Fibroblast of skin of abdomen (primary cell): ENCODE results near the gene PLCH2.
"Not testable (repeated sequence)": the region's sequence is repeated elsewhere in the genome, so short reads cannot be mapped to it uniquely, and the experiment has no call there.

Experiments
- DNase-seq: peaks from one replicate; pipeline ENCODE4 v3.0.0-alpha.2; 2013

Gene PLCH2

DNA sequence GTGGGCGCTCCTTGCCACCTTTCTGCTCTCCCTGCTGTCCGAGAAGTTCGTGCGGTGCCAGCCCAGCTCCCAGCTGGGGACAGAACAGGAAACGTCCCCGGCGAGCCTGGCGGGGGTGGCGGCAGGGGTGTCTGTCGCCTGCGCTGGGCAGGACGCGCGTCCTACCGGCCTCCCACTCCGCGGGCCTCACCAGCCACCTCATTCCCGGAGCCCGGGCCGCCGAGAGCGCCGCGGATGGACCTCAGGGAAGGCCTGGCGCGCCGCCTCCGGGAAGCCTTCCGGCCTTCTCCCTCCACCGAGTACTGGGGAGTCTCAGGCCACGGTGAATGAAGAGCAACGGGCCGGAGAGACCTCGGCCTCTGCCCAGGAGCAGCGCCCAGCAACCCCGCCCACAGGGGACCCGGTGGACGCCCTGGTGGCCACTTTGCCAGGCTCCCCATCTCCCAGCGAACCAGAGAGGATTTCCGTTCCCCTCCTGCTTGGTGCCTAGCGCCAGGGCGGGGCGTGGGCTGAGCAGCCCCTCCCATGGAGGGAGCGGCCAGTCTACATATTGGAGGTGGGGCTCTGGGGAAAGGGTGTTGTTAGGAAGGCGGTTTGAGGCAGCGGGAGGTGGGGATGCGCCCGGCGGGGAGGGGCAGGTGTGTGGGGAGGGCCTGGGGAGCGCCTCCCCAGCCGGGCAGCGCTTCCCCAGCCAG lies 70.6 kb downstream of the PLCH2 start:
- peak; percentile 49 for DNase-seq

DNA sequence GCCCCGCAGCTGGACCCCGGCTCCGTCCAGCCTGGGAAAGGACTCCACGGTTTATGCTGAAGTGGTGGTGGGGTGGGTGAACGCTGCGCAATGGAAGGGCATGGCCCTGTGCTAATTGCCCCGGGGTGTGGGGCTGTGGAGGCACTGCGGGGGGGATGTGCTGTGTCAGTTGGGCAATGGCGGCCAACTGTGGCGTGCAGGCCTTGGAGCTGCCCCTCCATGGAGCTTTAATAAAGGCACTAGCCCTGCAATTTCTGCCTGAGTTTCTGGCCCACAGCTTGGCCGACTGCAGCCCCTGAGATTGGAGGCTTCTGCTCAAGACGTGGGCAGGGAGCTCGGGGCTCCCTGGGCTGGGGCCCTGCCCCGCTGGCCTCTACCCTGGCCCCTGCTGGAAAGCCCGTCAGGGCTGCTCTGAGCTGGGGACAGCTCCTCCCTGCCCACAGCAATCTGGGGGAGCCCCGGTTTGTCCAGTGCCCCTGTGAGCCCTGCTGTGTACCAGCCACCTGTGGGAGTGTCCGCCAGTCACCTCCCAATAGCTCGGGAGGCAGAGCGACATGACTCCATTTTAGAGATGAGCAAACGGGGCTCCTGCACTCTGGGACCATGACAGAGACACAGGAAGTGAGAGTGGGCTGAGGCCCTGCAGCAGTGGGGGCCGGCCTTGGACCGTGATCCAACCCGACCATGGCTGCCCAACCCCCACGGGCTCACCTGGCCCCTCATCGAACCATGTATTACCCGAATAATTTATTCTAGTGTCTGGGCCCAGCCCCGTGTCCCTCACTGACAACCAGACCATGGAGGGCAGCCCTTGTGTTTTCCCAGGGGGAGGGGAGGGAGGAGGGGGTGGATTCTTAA lies 71.3 kb downstream of the PLCH2 start:
- DNase-seq, result no peak

DNA sequence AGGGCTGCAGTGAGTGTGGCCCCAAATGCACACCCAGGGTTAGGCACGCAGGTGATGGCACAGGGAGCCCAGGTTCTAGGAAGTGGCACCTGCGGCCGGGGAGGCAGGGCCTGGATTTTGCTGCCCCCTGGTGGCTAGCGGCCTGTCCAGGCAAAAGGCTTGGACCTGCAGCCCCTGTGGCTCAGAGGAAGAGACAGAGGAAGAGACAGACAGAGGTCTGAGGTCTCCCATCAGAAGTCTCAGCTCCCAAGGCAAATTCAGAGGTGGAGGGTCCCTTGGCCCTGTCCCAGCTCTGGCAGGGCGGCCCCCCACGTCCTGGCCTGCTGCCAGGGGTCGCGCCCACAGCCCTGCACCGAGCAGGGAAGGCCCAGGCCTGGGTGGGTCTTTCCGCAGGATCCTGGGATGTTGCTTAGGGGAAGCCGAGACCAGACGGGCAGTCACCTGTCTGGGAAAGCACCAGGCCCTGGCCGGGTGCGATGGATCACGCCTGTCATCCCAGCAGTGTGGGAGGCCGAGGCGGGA lies 72.0 kb downstream of the PLCH2 start:
- peak; percentile 47 for DNase-seq

DNA sequence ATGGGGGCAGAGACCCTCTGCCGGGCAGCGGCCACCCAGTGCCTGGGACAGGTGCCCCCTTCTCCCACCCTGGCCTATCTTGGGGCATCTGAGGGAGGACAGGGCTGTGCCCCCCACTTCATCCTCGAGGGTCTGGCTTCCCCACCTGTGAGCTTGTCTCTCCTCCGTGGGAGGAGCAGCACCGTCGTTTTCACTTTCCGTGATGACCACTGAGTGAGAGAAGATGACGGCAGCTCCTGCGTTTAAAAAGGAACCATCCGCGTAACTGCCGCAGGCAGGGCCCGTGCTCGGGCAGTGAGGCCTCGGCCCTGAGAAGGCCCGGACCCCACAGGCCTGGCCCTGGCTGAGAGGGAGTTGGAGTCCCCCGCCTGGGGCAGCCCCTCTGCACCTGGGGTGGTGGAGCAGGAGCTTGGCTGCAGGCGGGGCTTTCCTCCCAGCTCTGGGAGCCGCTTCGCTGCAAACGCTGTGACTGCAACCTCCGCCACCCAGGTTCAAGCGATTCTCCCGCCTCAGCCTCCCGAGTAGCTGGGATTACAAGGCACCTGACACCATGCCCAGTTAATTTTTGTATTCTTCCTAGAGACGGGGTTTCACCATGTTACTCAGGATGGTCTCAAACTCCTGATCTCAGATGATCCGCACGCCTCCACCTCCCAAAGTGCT lies 73.4 kb downstream of the PLCH2 start:
- not testable (repeated sequence) for DNase-seq

DNA sequence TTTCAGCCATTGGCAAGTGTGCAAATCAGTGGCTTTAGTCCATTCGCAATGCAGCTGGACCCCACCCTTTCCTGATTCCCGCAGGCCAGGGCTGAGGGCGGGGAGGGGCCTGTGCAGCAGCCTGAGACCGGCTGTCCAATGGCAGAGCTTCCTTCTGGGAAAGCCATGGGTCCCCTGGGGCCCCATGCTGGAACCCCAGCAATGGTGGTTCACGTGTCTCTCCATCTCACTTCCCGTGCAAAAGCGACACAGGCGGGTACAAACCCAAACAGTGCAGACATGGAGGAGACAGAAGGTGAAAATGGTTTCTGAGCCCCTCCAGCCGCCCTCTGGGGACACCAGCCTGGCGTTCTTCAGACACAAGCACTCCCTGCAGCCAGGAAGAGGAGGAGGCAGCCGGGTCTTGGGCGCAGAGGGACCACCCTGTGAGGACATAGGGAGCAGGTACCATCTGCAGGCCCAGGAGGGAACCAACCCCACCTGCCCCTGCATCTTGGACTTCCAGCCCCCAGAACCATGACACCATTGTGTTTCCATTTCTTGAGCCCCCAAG lies 74.3 kb downstream of the PLCH2 start:
- DNase-seq, result not testable (repeated sequence)

DNA sequence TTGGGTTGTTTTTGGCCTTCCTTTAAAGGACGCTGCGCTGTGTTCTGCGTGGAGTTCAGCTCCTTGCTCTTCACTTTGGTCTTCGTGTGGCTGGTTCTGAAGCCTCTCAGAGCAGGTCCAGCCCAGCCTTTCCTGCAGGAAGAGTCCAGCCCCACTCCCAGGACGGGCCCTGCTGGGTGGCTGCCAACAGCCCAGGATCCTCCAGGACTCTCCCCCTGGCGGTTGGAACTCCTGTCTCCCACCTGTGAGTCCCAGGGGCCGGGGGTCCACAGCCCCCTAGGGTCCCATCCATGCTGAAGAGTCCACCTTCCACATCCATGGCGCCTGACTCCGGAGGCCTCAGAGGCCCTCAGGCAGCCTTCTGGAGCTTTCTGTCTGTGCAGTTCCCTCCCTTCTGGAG lies 75.5 kb downstream of the PLCH2 start:
- not testable (repeated sequence) for DNase-seq

DNA sequence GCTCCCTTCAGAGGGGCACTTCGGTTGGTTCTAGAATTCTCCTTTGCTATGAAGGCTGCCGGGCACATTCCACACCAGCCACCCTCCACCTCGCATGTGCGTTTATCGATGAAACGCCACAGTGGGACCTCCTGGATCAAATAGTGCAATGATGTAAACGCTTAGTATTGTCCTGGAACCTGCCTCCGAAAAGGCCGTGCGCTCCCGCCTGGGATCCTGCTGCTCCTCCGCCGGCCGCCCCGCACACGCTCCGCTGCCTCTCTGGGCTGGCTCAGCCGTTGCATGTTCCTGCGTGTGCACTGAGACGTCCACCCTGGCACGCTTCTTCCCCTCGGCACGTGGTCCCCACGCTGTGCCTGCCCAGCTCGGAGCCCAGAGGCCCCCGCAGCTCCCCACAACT lies 76.1 kb downstream of the PLCH2 start:
- DNase-seq, result no peak

DNA sequence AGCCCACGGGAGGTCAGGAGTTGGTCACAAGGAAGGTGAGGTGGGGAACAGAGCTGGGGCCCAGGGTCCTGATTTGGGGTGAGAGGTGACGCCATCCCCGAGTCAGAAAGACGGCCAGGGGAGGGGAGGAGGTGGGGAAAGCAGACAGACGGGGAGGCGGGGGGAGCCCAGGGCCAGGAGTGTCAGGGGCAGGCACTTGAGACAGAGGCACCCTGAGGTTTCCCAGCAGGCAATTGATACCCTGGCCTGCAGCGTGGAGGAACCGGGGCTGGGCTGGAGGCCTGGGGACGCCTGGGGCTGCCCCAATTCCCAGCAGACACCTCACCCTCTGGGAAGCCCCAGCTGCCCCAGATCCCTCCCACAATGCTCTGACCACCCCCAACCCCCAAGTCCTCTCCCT lies 77.0 kb downstream of the PLCH2 start:
- DNase-seq, result not testable (repeated sequence)

DNA sequence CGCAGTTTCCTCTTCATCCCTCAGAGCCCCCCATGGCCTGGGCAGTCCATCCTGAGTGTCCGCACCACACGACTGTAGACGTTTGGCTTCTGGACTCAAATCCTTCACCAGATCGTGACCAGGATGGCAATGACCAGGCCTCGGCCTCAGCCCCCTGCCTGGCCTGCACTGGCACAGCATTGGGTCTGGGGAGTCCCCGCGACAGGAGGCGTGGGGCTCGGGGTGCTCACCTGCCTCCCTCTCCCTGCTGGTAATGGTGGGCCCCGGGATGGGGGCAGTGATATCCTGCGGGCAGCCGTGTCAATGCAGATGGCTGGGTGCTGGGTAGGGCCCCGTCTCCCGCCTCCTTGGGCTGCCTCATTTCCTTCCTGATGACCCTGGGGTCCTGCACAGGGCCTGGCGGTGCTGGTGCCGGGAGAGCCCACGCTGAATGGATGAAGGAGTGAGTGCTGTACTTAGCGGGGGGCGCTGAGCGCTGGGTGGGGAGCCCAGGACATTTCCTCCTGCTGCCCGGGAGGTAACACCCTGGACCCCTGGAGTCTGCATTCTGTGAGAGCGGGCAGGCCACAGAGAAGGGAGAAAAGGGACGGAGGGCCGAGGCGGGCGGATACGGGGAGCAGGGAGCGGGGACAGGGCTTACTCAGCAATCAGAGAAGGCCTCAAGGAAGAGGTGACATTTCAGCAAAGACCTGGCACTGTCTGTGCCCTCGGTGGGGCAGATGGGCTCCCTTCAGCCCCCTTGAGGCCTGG lies 78.0 kb downstream of the PLCH2 start:
- DNase-seq, result no peak

DNA sequence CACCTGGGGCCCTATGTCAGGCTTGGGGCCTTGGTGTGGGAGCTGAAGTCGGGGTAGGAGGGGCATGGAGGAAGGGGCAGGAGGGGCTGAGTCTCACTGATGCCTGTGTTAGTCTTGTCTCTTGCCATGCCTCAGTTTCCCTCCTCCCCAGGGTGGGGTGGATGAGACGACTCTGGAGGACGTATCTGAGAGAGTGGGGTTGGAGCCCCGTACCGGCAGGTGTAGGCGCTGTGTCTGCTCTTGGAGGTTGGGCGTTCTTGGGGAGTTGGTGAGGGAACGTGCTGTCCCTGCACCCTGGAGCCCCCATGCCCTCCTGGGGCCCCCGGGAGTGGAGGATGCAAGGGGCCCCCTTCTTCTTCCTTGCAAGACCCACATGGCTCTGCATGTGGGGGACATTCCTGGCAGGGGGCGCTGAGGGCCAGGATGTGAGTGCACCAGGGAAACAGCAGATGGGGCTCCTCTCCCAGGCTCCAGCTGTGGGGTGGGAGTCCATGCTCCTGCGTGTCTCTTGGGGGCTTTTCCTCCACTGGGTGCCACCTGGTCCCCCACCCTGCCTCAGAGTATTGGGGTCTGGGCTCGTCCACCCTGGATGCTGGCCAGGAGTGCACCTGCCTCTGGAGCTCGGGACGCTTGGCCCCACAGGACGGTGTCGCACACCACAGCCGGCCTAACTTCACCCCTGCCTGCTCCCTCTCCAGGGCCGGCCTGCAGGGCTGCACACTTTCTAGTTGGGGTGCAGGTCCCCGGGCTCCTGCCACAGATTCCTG lies 78.7 kb downstream of the PLCH2 start:
- DNase-seq, result no peak
